GM11168 (cell line): ENCODE measurements around the gene CYLD.

Experiments used
- in situ Hi-C: fragments of 300-500 bp; cut with MboI; formaldehyde crosslinking; loops from one replicate; pipeline ENCODE4 v1.12.0; 2022; ENCODE audit warnings: low sequenced_read_pairs; ENCODE audit not compliant: unreplicated experiment

The CYLD gene

DNA sequence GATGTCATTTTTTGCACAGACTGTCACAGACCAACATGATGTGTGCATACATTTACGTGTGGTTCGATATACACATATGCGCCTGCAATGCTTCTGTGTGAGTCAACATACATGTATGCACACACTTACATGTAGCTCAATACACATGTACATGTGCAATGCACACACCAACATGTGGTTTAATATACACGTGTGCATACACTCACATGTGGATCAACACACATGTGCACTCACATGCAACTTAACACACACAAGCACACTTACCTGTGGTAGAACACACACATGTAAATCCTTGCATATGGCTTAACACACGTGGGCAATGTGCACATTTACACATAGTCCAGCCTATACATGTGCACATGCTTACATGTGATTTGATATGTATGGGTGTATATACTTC is 97.5 kb downstream of the CYLD start:
- in situ Hi-C loops = no loop called here

DNA sequence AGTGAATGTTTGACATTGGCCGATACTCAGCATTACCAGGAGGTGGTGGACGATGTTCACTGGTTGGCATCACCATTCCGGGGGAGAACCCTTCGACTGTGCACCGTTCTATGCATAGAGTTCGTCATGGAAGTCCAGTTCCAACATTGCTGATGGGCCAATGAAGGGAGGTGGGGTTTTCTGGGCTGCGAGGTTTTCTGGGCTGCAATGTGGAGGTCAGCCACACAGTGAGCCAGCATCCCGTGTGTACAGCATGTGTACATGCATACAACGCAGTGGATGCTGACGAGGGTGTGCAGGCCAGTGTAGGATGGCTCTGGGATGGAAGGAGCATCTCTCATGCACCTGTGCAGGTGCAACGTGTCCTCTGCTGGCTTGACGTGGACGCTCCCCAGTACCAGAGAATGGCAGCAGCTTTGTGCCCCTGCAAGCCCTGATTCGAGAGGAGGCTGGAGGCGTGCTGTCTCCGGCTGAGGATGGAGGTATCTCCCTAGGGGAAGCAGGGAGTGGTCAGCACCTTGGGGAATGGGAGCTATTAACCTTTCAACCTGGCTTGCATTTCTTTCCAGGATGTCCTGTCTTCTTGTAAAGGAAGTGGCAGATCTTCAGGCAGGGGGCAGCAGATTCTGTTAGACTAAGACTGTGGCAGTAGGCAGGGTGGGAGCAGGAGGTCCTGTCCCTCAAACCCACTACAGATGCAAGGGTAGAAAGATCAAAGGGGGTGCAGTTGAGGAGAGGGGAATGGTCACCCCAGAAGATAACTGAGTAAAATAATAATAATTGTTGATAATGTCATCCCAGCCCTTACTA is 98.2 kb downstream of the CYLD start:
- in situ Hi-C loops = no loop called here

GRCh38 chr16:50841081-50841886 is 99.4 kb downstream of the CYLD start:
- in situ Hi-C loops = no loop called here

GRCh38 chr16:50842013-50842505 is 100.2 kb downstream of the CYLD start:
- in situ Hi-C loops = no loop called here

GRCh38 chr16:50842589-50842988 is 100.7 kb downstream of the CYLD start:
- in situ Hi-C loops = no loop called here

GRCh38 chr16:50844840-50845239 is 103.0 kb downstream of the CYLD start:
- in situ Hi-C loops = no loop called here

DNA sequence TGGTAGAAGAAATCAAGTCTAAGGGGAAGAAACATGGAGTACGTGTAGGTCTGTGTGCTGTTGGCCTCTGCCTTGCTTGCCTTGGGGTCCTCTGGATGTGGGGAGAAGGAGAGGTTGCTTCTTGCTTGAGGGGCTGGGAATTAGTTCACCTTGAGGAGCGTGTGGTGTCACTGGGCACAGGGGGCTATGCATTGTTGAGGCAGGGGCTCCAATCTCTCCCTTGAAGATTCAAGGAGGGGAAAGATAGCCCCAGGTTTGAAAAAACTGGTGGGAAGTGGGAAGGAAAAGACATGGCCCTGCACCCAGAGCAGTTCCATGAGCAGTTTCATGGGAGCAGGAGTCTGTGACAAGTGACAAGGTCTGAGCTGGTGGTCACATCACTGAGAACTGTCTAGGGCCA is 103.4 kb downstream of the CYLD start:
- in situ Hi-C loops = no loop called here

GRCh38 chr16:50846511-50846910 is 104.6 kb downstream of the CYLD start:
- in situ Hi-C loops = no loop called here

DNA sequence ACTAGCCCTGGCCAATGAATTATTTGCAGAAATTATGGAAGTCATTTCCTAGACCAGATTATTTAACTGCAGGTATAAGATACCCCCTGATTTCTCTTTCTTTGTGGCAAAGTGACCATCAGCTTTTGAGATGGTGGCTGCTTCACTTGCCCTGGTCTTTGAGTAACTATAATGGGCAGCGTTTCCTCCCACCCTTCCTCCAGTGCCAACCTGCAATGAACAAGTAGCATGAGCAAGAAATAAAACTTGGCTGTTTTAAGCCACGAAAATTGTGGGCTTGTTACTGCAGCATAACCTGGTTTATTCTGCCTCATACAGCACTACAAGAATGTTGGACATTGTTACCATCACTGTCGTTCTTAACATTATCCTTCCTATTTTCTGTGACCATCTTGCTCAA is 105.3 kb downstream of the CYLD start:
- in situ Hi-C loops = no loop called here

- in situ Hi-C loops = no loop called here
Observed at GRCh38 chr16:50848755-50849514, 107.0 kb downstream of the CYLD start.
